Skeletal muscle cell (primary cell): ENCODE results near the gene MBTPS1.

Source experiments
- DNase-seq: peaks from one replicate; pipeline ENCODE4 v3.0.0-alpha.2; 2010; ENCODE audit warnings: low read depth
- H3K4me3 ChIP-seq: 2 replicates; pipeline ENCODE4 v1.5.1; 2011; ENCODE audit warnings: low read depth, mild to moderate bottlenecking, control low read depth, low read length, moderate library complexity

Gene MBTPS1

DNA sequence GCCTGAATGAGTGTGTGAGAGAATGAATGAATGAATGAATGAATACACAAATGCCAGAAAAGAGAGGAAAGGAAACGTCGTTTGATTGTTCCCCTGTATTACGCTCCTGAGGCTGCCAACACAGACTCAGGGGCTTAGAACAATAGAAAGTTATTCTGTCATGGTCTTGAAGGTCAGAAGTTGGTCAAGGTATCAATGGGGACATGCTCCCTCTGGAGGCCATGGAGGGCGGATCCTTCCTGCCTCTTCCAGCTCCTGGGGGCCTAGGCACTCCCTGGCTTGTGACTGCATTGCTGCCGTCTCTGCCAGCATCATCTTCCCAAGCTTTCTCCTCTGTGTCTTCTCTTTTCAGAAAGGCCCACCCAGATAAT is 72.6 kb downstream of the MBTPS1 start:
- no peak for DNase-seq
- no peak overlapping the region for H3K4me3 ChIP-seq

GRCh38 chr16:84043486-84044117 is 73.1 kb downstream of the MBTPS1 start:
- no peak for DNase-seq

DNA sequence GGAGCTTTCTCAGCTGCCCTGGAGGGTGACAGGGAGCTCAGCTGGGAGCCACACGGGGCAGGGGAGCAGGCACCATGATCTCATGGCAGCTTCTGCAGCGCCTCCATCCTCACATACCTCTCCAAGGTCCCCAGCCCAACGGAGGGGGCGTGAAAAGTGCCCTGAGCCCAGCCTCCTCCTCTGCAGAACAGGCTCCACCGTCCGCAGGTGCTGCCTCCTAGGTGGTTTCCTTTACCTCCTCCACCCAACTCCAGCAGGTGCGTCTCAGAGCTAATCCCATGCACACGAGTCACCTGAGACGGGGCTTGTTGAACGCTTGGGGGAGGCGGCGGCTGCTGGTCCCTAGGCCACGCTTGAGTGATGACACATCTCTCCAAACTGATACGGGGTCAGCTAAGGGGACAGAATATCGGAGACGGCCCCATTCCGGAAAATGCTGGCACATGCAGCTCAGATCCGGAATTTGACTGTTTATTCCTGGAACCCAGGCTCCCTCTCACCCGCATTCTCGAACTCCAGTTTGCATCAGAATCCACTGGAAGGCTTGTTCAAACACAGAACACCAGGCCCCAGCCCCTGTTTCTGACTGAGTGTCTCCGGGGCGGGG is 73.8 kb downstream of the MBTPS1 start:
- no peak overlapping the region for H3K4me3 ChIP-seq
- no peak for DNase-seq

More at GRCh38 chr16:84043486-84044117, 73.1 kb downstream of the MBTPS1 start:
- no peak overlapping the region for H3K4me3 ChIP-seq

DNA sequence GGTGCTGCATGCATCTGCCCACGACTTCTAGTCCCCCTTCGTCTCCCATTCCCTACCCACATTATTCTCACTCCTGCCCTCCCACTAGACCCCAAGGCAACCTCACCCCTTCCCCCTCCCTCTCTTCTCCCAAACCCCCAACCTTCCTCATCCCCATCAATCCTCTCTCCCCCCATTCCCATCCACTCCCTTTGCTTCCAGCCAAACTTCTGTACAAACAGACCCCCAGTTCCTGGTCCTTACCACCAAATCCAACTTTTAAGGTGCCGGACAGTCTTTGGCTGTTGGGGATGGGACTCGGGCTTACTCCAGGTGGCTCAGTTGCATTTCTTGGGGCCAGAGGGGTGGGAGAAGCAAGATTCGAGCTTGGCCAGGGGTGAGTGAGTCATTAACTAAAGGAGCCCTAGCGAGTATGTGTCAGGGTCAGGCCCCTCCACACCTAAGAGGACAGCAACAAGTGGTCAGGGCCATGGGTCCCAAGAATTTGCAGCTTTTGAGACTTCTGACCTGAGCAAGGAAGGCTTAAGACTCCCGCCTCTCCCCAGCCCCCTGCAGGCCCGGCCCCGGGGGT is 74.3 kb downstream of the MBTPS1 start, which contains the start of gene SLC38A8:
SLC38A8 (minus strand) TSS at position 488 of the 571 bp plus-strand sequence. CDS start 638 bp downstream, outside the sequence.
- H3K4me3 ChIP-seq = no peak within 1 kb of the TSS
- DNase-seq = no peak

DNA sequence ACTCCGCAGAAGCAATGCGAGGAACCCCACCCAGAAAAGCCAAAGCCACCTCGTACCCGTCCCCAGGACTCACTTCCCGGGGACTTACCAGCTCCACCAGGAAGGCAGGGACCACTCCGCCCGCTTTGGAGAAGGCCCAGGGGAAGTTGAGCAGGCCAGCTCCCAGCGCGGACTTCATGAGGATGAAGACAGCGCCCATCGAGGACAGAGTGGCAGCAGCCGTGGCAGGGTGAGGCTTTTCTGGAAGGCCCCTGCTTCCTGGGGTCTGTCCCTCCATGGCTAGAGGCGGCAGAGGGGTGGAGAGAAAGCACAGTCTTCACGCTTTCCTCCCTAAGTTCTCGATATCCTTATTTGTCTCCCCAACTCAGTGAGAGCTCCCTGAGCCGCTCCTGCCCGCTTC is 74.9 kb downstream of the MBTPS1 start:
- no peak for DNase-seq
- H3K4me3 ChIP-seq = no peak overlapping the region

DNA sequence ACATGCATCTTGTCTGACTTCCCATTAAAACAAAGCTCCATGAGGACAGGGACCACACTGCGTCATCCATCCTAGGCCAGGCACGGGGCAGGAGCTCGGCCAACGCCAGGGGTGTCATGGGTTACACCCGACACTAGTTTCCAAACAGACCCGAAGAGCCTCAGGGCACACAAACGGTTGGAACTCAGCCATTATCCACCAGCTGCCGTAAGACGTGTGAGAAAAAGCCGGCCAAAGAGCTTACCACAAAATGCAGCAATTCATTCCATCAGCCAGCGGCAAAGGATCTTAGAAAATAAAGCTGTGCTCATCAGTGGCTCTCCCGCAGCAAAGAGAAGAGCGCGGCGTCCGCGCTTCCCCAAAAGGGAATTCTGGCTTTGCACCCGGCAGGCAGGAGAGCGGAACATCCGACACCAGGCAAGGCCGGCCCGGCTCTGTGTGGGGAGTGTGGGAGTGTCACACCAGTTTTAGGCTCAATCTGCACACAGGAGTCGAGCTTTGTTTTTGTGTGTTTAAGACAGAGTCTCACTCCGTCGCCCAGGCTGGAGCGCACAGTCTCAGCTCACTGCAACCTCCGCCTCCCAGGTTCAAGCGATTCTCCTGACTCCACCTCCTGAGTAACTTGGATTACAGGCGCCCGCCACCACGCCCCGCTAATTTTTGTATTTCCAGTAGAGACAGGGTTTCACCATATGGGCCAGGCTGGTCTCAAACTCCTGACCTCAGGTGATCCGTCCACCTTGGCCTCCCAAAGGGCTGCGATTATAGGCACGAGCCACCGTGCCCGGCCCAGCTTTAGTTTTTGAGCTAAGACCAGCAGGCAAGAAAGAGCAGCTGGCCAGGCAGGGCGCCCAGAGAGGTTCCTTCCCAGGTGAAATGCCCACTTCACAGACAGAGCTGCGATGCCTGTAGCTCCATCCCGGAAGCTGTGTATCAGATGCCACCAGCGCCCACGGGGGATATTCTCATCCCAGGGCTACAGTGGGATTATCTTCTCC is 75.6 kb downstream of the MBTPS1 start:
- no peak overlapping the region for H3K4me3 ChIP-seq
- DNase-seq = peak; percentile 28

DNA sequence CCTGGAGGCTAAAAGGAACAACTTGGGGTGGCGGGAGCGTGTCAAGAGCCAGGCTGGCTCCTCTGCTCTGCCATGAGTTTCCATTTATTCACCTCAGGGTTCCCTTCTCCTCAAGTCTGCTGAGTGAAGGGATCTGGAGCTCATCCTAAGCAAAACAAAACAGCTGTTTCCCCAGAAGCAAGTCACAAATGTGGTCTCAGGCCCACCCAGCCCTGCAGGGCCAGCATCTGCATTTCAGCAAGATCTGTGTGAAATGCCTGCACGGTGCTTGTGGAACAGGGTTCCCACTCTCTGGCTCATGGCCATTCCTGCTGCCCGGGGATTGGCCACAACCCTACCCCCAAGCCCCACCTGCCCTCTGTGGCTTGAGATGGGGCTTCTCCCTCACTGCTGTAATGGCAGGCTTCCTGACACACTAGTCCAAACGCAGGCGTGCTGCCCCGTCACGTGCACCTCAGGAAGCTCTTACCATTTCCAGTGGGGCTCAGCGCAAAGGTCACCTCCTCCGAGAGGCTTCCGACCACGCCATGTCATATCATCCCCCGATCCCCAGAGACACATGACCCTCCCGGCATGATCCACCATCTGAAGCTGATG is 76.4 kb downstream of the MBTPS1 start:
- no peak overlapping the region for H3K4me3 ChIP-seq
- DNase-seq = no peak

- no peak for DNase-seq
Observed at GRCh38 chr16:84039696-84040095, 77.0 kb downstream of the MBTPS1 start.

GRCh38 chr16:84038469-84038868 is 78.3 kb downstream of the MBTPS1 start:
- H3K4me3 ChIP-seq = no peak overlapping the region
- no peak for DNase-seq

More at GRCh38 chr16:84039696-84040095, 77.0 kb downstream of the MBTPS1 start:
- H3K4me3 ChIP-seq = no peak overlapping the region

DNA sequence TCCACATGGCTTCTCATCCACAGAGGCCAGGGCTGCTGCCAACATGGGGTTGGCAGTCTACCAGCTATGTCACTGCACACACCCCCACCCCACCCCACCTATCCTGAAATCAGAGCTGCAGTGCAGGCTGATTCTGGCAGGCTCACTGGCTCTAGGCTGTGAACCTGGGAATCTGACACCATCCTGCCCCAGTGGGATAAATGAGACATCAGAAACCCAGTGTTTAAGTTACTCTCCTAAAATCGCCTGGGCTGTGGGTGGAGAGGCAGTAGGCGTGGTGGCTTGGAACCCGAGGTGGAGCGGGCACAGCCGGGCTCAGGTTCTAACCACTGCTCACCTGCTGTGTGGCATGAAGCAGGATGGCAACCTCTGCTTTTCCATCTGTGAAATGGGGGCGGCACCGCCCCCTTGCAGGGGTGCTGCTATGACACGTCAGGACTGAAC is 79.7 kb downstream of the MBTPS1 start:
- DNase-seq = no peak
- H3K4me3 ChIP-seq = no peak overlapping the region

DNA sequence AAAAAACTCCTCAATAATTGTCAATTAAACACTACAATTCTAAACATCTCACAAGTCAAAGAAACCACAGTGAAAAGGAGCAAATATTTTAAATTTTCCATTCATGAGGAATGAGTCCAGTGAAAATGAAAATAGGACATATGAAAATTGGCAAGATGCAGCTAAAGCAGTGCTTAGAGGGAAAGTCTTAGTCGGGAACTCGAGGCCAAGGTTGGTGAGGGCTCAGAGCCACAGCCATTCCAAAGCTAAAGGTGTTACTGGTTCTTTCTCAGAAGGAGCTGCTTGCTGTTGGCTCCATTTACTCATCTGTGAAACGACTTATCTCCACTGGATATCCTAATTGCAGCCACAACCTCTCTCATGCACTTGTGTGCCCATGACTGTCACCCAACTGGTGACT is 80.6 kb downstream of the MBTPS1 start:
- no peak overlapping the region for H3K4me3 ChIP-seq
- no peak for DNase-seq

- DNase-seq = no peak
- no peak overlapping the region for H3K4me3 ChIP-seq
Observed at GRCh38 chr16:84034516-84034915, 82.2 kb downstream of the MBTPS1 start.

DNA sequence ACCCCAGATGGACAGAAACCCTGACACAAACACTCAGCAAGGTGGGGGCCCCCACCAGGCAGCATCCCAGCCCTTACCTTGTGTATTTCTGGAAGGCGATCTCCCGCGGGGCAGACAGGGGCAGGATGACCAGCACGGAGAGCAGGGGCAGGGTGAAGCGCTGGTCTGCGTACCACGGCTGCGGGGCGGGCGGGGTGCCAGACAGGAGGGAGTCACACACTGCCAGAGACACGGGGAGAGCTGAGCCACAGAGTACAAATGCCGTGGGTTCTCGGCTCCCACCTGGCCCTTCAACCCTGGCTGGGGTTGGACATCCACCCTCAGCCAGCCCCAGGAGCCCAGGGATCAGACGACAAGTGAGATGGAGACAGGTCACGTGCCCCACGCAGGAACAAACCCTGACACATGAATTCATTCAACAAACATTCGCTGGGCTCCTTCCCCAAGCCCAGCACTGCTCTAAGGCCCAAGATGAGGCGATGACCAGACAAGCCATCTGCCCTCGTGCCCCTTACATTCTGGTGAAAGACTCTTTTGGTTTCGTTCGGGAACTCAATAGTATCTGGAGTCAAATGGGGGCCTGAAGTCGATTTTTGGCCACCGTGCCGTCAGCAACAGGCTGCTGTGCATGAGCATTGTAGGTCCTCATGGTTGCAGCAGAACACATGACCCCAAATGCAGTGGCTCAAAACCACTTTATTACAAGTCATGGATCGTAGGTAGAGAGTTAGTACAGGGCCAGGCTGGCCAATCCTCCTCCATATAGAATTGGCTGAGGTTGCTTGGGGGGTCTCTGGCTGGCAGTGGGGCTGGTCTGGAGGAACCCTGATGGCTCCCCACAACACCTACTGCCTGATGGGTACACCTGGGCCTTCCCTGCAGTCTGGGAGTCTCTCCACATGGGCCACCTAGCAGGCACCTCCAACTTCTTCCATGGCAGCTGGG is 83.2 kb downstream of the MBTPS1 start:
- no peak for DNase-seq
- H3K4me3 ChIP-seq = no peak overlapping the region

GRCh38 chr16:84032458-84033178 is 84.1 kb downstream of the MBTPS1 start:
- no peak for DNase-seq

GRCh38 chr16:84031556-84031955 is 85.2 kb downstream of the MBTPS1 start:
- no peak overlapping the region for H3K4me3 ChIP-seq

More at GRCh38 chr16:84032458-84033178, 84.1 kb downstream of the MBTPS1 start:
- H3K4me3 ChIP-seq = no peak overlapping the region

DNA sequence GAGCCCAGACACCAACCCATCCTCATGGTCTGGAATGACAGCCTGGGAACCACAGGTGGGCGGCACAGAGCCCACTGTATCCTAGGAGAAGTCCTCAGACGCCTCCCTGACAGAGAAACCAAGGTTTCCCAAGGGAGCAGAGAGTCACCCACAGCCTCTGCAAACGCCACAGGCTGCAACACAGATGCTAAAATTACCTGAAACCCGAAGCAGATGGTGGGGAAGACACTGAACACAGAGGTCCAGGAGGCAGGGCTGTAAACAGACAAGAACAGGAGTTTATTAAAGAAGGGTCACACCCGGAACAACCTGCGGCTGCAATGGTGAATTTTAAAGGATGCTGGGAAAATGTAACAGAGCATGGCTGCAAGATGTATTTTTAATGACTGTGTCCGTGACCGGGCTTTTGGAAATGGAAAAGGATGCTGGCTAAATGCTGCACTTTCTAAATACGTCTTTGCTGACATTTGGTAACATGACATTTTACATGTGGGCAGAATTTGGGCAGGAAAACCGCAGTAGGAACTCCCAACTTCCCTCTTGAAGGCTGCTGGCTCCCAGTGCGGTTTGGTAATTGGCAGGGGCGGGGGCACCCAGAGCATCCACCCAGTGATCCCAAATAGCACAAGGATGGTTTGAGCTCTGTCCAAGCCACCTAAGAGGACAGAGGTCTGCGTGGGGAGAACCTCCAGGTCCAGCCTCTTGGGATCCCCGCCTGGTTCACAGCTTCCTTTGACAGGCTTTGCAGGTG is 87.3 kb downstream of the MBTPS1 start:
- DNase-seq = no peak

More at GRCh38 chr16:84031556-84031955, 85.2 kb downstream of the MBTPS1 start:
- DNase-seq = no peak

GRCh38 chr16:84027625-84028024 is 89.1 kb downstream of the MBTPS1 start:
- DNase-seq = no peak
- no peak overlapping the region for H3K4me3 ChIP-seq

More for the DNA sequence above, 87.3 kb downstream of the MBTPS1 start:
- H3K4me3 ChIP-seq = no peak overlapping the region
